ENCODE results near the gene GABRG3.

The GABRG3 gene

DNA sequence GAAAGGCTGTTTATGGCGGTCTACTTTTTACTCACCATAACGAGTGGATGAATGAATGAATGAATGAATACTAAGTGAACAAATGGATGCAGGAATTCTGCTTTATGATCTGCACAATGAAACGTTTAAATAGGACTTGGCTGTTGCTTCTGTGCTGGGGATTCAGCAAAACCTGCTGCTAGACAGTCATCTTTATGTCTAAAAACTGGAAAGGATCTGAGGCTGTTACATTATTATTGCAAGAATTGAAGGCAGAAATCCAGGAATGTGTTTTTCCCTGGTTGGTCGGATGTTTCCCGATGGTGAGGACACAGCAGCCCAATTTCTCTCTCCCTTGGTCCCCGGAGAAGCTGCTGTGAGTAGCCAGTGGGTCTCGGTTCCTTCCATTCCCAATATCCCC, 94.2 kb downstream of the GABRG3 start:
- no peak for DNase-seq (ENCODE audit: low spot score)

DNA sequence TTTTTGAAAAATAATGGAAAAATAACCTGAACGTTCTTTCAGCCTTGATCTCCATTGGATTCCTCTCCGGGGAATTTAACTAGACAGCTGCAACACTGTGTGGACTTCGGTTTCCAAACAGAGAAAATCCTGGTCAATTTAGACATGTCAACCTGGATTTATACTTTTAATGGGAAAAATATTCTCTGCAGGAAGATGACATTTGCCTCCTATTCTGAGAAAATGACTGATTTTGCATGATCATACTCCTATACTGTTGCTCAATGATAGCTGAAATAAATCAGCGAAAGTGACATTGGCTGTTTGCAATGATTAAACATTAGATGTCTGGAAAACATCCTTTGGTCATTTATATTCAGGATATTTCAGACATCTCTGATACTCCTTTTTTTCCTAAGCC, 94.8 kb downstream of the GABRG3 start:
- DNase-seq (ENCODE audit: low spot score), result no peak

DNA sequence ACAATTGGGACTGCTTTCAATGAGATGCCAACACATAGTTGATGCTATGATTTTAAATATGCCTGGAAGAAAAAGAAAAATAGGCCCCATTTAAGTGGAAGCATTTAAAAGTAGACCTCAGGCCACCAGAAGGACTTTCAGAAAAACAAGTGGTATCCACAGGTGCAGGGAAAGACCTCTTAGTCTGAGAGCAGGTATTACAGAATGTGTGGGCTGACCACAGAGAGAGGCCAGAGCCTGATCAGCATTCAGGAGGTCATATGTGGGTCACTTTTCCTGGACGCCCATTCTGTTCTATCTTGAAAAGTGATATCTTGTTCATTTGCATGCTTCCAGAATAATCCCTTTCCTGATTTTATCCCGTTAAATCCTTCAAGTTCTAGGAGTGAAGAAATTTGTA, 95.5 kb downstream of the GABRG3 start:
- no peak for DNase-seq (ENCODE audit: low spot score)

DNA sequence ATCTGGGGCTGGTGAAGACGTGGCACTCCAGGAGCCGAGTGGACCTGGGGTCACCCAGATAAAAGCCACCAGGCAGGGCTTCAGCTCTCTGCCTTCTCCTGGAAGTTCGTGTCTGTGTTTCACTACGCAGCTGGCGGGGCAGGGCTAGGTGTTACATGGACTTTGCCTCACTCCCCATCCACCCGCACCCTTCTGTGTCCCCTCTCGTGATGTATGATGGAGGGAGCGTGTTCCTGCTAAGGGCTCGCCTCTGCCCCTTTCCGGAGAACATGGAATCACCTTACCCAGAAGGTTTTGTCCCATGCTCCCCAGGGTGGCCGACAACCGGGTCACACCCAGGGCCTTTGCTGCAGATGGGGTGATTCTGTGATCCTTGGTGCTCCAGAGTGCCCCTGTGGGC, 96.2 kb downstream of the GABRG3 start:
- no peak for DNase-seq (ENCODE audit: low spot score)

DNA sequence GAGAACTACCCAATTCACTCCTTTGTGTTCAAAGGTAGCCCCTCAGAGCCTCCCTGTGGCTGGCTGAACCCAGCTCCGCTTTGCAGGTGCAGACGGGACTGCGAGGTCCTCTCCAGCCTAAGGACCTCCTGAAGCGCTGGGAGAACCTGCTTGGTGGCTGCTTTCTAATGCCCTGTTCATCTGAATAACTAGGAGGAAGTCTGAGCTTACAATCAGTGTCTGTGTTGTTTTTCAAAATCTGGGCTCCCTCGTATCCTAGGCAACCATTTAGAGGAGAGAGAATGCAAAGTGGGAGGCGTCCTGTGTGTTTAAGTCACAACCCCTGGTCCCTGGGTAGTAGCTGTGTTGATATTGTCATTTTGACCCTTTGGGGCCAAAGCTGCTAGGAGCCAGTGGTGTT, 99.9 kb downstream of the GABRG3 start:
- no peak for DNase-seq (ENCODE audit: low spot score)

DNA sequence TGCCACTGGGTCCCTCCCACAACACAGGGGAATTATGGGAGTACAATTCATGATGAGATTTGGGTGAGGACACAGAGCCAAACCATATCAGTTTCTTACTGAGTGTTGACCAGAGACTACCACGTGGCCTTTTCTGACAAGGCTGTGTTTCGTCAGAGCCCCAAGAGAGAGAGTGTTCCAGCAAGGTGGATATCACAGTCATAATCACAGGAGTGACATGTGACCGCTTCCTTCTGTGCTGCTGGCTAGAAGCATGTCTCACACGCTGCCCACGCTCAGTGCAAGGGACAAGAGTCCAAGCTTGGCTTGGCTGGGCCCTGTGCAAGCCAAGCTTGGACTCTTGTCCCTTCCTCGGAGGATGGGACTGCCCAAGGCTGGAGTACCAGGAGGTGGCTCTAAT, 103.2 kb downstream of the GABRG3 start:
- no peak for DNase-seq (ENCODE audit: low spot score)

DNA sequence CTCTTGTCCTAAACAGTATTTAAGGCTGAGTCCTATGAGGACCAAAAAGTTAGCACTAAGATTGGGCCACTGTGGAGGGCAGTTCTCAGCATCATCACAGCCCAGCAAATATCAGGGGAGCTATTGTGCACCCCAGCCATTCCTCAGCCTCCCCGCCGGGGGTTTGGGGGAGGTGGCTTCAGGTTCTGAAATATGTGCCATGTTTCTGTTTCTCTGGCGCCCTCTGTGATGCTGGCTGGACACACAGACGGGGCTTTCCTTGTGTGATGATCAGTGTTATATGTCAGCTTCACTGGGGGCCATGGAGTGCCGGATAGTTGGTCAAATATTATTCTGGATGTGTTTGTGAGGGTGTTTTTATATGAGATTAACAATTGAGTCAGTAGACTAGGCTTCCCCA, 106.8 kb downstream of the GABRG3 start:
- DNase-seq (ENCODE audit: low spot score), result no peak

DNA sequence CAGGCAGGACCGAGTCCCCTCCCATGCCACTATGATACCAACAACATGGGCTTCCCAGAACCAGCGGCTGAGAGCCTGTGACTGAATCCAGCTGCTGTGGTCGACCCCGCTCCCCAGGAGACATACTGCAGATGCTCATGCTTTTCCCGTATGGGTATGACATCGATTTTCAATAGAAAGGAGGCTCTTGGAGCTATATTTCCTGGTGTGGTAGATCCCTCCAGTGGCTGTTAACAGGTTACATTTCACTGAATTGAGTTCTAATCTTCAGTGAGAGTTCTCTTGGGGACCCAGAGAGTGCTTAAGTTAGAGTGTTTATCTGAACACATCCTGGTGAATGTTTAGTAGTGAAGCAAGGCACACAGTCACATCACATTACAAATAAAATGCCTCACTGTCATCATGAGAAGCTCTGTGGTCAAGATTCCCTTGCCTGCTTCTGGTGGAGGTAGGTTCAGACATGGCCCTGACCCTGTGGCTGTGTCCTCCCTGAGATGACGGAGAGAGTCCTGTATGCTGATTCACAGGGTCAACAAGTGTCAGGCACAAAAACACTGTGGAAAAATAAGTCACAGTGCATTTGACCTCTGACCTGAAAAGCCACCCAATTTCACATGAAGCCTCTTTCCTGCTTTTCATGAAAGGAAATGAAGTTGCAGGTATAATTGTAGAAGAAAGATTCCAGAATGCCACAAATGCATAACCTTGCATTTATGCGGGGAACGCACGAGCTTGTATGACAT, 110.9 kb downstream of the GABRG3 start:
- no peak for DNase-seq (ENCODE audit: low spot score)

DNA sequence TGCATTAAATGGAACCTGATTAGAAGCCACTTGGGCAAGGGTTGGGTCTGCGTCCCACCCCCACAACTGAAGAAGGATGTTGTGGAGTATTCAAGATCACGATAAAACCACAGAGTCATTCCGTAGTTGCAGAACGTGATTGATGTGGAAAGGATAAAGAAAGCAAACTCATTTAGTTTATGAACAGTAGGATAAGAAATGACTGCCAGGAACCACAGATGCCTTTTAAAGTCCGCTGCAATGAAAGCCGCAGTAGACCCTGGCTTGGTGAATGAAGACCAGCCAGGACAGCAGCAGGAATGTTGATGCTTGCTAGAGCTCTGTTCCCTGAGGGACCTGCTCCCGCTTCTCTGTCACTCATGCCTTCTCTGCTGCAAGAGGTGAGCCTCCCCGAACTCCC, 111.5 kb downstream of the GABRG3 start:
- DNase-seq (ENCODE audit: low spot score), result no peak

DNA sequence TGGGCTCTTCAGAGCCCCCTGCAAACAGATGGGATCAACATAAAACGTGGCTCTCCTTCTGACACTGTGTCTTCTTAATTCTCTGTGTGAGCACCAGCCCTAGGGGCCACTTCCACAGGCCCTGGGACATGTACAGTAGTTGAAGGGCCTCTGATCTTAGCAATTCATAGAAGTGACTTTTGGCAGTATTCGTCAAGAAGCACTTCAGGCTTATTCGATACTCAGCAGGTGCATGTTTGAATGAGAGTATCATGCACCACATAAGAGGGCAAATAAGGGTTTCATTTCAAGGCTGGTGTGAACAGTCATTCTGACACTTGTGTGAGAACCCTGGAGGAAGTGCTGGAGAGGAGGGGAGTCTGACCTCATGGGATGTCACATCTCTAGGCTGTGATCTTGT, 113.9 kb downstream of the GABRG3 start:
- DNase-seq (ENCODE audit: low spot score), result no peak

DNA sequence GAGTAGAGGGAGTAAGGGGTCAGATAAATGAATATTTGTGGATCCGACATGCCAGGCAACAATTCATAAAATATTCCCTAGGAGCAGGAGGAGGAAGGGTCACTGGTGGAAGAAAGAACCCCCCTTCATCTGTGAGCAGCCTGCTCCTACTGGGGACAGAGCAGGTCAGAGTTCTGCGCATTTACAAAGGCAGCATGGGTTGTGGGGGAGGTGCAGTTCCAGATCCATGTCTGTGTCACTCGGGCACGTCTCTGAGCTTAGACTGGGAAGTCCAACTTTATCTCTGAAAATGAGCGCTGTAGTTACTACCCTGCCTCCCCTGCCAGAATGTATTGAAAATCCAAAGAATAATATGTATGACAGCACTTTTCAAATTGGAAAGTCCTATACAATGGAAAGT, 115.2 kb downstream of the GABRG3 start:
- DNase-seq (ENCODE audit: low spot score), result no peak

DNA sequence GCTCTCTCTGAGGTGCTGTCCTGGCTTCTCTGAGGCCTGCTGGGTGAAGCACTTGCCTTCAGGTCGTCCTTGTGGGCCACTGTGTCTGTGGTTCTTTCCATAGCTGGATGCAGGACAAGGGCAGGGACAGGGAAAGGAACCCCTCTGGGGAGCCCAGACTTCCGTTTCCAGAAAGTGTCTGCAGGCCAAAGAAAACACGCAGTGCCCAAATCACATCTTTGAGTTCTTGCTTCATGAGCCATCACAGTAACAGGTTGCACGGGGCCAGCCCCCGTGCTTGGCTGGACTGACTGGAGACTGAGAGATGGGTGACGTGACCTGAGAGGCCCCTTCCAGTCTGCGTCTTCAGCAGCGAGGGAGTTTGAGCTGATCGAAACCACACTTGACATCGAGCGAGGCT, 115.8 kb downstream of the GABRG3 start:
- DNase-seq (ENCODE audit: low spot score), result no peak

DNA sequence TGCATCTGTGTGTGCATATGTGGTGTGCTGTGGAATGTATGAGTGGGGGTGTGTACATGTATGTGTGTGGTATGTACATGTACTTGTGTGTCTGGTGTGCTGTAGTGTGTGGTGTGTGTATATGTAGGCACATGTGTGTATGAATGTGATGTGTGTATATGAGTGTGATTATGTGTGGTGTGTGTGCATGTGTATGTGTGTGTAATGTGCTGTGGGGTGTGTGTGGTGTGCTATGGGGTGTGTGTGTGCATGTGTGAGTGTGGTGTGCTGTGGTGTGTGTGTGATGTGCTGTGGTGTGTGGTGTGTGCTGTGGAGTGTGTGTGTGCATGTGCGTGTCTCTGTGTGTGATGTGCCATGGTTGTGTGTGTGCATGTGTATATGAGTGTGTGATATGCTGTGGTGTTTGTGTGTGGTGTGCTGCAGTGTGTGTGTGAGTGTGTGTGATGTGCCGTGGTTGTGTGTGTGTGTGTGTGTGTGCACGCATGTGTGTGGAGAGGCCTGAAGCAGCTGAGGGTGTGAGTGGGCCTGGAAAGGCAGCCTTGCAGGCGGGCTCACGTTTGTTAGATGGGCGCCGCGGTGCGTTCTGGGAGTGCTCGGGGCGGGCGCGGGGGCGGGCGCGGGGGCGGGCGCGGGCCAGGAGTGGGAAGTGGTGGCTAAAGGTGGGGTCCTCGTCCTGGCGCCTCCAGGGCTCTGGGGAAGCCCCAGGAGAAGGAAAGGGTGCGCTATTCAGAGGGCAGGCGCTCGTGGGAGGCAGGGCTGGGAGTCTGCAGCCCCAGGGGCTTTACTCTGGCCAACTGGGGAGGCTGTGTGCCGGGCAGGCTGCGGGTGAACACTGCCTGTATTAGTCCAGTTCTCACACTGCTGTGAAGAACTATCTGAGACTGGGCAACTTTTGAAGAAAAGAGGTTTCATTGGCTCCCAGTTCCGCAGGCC, 116.9 kb downstream of the GABRG3 start:
- DNase-seq (ENCODE audit: low spot score), result no peak

DNA sequence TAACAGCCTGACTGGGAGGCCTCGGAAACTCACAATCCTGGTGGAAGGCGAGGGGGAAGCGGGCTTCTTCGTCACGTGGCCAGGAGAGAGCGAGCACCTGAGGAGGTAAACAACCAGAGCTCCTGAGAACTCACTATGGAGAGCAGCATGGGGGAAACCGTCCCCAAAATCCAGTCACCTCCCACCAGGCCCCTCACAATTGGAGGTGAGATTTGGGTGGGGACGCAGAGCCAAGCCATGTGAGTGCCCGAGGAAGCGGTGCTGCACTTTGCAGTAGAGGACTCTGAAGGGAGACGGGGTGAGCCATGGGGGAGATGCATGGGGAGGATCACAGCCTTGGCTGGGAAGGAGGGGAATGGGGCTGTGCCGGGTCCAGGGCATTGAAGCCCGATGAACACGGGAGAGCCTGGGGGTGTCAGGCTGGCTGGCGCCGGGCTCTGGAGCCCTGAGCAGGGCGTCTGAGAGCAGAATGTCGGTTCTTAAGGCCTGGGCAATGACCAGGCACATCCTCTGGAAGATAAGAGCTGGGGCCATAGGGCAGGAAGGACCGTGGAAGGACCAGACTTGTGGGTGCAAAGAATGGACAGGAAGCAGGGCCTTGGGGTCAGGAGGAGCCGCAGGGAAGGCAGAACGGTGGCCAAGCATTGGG, 117.7 kb downstream of the GABRG3 start:
- no peak for DNase-seq (ENCODE audit: low spot score)

DNA sequence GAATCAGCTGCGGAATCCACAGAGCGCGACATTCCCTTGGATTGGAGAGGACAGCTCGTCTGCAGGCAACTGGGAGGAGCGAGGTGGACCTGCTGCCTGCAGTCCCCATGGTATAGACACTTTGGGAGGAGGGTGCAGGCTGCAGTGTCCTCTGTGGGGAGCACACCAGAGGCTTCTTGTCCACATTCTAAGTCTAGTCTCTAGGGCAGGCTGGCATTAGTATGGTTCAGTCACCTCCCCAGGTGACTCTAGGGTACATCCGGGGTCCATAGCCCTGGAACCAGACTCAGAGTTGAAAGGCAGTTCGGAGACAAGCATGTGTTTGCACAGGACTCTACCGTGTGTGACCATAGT, 118.2 kb downstream of the GABRG3 start:
- DNase-seq (ENCODE audit: low spot score), result no peak

DNA sequence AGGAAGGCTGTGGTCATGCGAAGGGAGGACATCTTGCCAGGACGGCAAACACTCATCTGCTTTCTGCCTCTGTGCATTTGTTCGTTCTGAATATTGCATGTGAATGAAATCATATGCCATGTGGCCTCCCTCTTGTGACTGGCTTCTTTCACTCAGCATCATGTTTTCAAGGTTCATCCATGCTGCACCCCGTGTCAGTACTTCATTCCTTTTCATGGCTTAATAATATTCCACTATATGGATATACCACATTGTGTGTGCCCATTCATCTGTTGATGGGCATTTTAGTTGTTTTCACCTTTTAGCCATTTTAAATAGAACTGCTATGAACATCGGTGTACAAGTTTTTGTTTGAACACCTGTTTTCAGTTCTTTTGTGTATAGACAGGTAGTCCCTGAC, 118.7 kb downstream of the GABRG3 start:
- no peak for DNase-seq (ENCODE audit: low spot score)

DNA sequence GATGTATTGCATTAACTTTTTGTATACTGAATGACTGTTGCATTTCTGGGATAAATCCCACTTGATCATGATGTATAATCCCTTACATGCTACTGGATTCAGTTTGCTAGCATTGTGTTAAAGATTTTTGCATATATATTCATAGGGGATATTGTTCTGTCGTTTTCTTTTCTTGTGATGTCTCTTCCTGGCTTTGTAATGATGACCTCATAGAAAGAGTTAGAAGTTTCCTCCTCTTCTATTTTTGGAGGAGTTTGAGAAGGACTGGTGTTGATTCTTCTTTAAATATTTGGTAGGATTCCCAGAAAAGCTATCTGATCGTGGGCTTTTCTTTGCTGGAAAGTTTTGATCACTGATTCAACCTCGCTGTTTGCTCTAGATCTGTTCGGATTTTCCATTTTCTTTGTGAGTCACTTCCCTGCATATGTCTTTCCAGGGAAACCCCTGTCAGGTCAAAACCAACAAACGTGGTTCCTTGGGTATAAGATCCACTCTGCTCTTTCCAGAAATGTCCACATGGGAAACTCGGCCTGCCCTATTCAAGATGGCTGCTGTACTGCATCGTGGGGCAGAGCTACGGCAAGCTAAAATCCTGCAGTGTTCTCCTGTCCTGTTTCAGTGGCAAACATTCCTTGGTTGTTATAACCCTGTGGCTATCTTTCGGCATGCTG, 120.4 kb downstream of the GABRG3 start:
- no peak for DNase-seq (ENCODE audit: low spot score)

DNA sequence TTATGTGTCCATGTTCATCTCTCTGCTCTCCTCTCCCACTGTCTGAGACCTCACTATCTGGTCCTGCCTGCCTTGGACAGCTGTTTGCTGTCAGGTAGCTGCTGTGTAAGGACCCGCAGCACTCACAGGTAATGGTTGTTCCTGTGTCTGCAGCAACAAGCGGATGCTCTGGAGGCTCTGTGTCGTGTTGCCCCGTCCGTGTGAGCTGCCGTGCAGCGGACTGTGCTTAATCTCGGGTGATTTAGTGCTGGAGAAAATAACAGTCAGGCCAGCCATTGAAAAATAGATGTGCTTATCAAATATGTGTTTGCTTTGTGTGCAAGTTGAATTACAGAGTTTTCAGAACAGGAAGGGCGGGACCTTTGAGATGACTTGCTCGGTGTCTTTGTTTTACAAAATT, 121.4 kb downstream of the GABRG3 start:
- DNase-seq (ENCODE audit: low spot score), result no peak

DNA sequence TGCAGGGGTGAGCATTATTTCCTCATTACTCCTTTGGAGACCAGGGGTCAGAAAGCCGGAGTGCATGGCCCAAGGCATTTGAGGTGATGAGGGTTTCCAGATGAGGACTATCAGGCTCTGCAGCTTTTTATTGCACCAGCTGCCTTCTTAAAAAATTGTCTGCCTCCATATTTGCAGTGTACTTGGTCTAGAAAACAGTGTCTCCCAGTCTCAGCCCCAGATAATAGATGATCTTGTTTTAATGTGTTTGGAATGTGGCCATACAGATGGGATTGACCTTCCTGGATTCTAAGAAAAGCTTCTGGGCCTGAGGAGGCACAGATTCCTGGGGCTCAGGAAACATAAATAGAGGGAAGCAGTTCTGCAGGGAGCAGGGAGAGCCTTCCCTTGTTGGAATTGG, 123.3 kb downstream of the GABRG3 start:
- no peak for DNase-seq (ENCODE audit: low spot score)

DNA sequence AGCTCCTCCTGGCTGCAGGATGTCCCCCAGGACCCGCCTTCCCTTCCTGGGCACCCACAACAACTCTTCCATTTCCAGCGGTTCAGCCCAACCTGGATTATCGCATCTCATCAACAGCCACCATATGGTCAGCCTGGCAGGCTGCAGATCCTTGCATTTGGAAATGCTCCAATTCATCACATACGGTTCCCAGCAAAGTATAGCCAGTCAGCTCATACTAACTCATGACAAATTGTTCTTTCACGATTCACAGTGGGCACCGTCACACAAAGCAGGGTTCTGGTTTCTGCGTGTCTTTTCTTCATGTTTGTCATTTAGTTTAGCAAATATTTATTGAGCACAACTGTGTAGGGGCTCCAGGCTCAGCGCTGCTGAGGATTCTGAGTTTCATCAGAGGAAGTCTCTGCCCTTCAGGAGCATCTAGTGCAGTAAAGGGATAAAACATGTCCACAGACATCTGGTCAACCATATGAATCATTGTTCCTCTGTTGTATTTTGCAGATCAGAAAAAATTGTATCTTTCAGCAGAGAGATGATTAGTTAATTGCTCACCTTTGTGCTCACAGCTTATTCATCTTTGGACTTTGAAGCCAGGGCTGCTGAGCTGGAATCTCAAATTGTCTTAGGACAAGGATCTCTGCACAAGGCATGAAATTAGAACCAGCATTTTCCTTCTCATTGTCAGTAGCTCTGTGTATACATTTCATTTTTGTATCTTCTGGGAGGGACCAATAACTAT, 125.1 kb downstream of the GABRG3 start:
- no peak for DNase-seq (ENCODE audit: low spot score)

DNA sequence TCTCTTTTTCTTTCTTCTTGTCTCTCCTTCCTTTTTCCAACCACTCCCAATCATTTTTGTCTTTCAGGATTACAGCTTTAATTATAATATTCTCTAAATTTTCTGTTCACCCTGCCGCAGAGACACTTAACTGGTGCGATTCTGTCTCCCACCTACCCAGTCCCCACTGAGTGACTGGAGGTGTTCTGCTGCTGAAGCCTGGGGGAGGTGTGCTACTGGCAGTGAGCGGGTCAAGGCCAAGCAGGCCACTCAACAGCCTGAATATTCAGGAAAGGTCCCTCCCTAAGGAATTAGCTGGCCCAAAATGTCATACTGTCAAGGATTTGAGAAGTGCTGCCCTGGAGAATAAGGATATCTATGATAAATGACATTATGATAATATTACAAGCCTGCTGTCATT, 126.5 kb downstream of the GABRG3 start:
- DNase-seq (ENCODE audit: low spot score), result no peak

DNA sequence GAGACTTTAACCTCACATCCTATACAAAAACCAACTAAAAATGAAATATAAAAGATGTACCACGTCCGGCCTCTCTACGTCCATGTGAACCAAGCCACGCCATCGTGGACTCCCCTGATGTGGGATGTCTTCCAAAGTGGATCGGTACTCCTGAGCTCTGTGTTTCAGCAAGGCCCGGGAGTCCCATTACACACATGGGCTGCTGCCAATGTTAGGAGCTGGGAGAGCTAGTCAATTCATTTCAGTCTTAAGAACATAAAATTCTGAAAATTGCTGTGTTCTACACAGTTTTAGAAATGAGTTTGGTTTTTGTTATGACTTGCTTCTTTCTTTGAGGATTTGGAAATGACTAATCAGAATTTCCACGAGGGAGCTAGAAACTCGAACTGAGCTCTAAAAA, 131.0 kb downstream of the GABRG3 start:
- no peak for DNase-seq (ENCODE audit: low spot score)
